GM21381 (cell line): Measurements from ENCODE around the gene SRA1.
A peak's percentile ranks its signal among the peaks of the same experiment; 100 is the strongest.

Source experiments
- ATAC-seq: cut with Tn5 transposase; IDR thresholded peaks from one replicate; pipeline ENCODE4 v1.9.1; 2021; ENCODE audit warnings: mild to moderate bottlenecking, moderate library complexity; ENCODE audit not compliant: unreplicated experiment

SRA1 gene

GRCh38 chr5:140571105-140571504 is 13.8 kb upstream of the SRA1 start:
- no peak for ATAC-seq

DNA sequence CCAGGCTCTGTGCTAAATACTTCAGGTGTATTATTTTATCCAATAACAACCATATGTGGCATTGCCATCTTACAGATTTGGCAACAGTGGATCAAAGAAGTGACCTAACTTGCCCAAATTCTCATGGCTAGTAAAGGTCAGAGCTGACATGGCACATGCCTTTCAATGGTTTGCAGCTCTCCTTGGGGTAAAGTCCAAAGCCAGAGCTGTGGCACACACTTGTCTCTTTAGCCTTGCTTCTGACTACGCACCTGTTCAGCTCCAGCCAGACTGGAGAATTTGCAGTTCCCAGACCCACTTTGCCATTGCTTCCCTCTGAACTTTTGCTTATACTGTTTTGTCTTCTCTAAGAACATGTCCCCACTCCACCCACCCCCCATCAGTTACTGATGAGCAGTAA is 13.2 kb upstream of the SRA1 start:
- ATAC-seq = no peak

DNA sequence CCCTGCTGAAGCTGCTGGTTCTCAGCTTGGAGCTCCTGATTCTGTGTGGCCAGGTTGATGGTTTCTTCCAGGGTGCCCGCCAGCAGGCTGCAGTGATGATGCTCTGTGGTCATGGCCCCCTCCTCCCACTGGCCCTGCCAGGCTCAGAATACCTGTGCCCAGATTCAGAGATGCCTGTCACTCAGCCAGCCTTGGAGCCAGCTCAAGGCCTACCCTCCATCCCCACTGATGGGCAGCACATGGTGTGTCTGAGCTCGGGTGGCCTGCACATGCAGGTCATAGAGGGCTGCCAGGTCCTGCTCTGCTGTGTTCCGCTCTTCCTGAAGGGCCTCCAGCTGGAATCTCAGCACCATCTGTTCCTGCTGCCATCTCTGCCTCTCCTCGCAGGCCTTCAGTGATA is 12.8 kb upstream of the SRA1 start:
- no peak for ATAC-seq

DNA sequence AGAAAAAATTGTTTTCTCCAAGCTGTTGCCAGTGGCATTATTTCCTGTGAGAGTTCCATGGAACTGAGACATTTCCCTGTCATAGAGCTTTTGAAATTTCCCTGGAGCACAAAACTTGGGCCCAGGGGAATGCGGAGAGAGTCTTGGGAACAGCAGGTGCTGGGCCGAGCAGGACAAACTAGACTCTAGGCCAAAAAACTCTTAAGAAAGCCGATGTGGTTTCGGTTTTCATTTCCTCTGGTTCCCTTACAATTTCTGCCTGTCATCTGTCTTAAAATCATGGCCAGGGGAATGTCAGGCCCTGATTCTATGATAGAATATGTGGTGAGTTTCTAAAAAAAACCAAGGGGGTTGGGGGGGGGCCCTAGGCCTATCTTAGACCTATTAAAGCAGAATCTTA is 11.9 kb upstream of the SRA1 start:
- peak; percentile 21 for ATAC-seq

DNA sequence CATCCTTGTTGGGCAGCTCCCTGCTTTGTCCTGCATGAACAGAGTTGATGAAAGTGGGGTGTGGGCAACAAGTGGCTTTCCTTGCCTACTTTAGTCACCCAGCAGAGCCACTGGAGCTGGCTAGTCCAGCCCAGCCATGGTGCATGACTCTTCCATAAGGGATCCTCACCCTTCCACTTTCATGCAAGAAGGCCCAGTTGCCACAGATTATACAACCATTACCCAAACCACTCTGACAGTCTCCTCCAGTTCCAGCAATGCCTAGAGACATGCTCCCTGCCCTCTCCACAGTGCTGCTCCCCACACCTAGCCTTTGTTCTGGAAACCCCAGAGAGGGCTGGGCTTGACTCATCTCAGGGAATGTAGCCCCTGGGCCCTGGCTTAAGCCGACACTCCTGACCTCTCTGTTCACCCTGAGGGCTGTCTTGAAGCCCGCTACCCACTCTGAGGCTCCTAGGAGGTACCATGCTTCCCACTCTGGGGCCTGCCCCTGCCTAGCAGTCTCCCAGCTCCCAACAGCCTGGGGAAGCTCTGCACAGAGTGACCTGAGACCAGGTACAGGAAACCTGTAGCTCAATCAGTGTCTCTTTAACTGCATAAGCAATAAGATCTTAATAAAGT is 11.3 kb upstream of the SRA1 start:
- no peak for ATAC-seq

GRCh38 chr5:140567871-140568270 is 10.6 kb upstream of the SRA1 start:
- no peak for ATAC-seq

DNA sequence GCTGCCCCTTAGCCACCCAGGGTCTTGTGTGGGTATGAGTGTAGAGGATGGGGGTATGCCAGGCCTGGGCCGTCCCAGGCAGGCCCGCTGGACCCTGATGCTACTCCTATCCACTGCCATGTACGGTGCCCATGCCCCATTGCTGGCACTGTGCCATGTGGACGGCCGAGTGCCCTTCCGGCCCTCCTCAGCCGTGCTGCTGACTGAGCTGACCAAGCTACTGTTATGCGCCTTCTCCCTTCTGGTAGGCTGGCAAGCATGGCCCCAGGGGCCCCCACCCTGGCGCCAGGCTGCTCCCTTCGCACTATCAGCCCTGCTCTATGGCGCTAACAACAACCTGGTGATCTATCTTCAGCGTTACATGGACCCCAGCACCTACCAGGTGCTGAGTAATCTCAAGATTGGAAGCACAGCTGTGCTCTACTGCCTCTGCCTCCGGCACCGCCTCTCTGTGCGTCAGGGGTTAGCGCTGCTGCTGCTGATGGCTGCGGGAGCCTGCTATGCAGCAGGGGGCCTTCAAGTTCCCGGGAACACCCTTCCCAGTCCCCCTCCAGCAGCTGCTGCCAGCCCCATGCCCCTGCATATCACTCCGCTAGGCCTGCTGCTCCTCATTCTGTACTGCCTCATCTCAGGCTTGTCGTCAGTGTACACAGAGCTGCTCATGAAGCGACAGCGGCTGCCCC is 10.0 kb upstream of the SRA1 start:
- ATAC-seq = no peak

GRCh38 chr5:140566665-140567064 is 9.4 kb upstream of the SRA1 start:
- ATAC-seq = no peak

DNA sequence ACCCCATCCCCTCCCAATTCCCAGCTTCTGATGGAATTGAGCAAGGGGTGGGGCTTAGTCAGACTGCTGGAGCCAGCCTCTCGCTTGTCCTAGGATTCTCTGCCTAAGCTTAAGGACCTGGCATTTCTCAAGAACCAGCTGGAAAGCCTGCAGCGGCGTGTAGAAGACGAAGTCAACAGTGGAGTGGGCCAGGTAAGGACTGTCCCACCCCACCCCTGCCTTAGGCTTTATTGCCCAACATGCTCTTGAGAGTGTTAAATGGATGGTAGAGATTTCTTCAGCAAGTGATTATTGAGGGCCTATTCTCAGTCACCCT is 8.5 kb upstream of the SRA1 start:
- ATAC-seq = no peak

DNA sequence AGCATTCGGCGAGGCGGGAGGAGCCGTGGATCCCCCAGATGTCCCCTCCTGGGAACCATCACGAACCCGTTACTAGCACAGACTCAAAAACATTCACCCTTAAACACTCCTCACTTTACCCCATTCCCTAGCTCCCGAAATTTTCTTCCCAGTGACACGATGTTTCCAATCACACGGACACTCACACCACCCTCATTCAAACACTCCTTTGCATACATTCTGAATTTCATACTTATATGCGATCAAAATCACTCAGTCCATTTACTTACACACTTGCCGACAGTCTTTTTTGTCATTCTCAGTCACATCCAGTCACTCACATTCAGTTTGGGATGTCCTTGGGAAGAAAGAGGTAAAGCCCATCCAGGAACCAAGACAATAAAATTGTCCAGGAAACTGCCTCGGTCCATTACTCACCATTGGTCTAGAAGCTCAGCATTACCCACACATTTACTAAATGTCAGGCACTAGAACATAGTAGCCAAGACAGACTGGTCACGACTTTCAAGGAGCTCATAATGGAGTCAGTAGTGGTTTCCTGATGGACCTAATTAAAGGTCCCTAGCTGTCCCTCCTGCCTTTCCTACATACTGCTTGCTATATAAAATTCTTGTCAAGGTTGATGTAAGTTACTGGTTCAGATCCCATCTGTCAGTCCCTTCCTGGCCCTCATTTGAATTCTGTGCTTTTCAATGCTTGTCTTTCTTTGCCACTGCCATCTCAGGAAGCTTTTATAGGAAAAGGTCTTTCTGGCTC is 7.9 kb upstream of the SRA1 start:
- ATAC-seq = no peak

DNA sequence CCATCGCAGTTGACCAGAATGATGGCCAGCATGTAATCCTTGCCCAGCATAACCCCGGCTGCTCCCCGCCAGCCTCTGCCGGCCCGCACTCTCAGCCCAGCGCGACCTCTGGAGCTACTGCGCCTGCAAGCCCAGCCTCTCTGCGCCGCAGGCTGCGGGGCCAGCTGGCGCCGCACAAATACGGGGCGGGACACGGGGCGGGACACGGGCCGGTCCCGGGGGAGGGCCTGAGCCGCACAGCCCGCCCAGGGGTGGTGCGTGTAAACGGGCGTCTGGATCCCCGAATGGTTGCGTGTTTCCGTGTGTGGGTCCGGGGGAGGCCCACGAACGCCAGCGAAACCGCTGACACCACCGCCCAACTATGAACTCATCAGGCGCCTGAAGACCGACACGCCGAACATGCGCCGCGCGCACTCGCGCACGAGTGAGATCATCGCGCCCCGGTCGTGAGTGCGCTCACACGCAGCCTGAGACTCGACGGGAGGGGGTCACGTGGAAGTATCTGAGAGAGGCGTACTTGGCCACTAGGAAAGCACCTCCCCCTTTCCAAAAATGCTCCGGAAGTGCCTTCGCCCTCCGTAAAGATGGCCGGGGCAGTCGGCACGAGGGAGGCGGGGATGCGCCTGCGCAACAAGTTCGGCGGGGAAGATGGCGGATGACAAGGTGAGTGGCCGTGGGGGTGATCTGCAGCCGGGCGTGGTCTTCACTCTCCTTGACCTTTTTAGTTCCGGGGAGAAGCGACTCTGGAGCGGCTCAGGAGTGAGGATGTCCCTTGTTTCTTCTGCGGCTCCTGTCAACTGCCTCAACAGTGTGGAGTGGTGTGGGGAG is 7.1 kb upstream of the SRA1 start, which contains the start of the genes APBB3 and SLC35A4:
APBB3 (minus strand) TSS at position 403 of the 828 bp plus-strand sequence; CDS start at position 50, 353 bp downstream.
SLC35A4 (plus strand) TSS at position 633 of the 828 bp plus-strand sequence. CDS start 2,342 bp downstream, outside the sequence.
- peak; percentile 86 for ATAC-seq

DNA sequence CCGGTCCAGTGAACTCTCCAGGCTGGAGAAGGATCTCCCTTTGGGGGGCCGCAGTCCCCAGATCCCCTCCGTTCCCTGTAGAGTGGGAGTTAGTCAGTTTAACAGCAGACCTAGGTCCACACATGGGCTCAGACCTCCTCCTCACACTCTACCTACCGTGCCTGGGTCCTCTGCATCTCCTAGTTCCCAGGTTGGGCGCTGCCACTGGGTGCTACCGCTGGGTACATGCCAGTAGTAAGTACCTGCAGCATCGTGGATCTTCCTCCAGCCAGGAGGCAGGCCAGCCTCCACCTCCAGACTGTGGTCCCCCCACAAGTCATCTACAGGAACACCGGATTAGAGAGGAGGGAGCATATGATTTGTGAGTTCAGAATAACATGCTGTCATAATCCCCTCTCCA is 6.3 kb upstream of the SRA1 start:
- no peak for ATAC-seq

- ATAC-seq = no peak
Measured at GRCh38 chr5:140561753-140562523, 4.7 kb upstream of the SRA1 start.

GRCh38 chr5:140560227-140560626 is 3.0 kb upstream of the SRA1 start:
- no peak for ATAC-seq

- no peak for ATAC-seq
Measured at GRCh38 chr5:140558542-140558941, 1.3 kb upstream of the SRA1 start.

DNA sequence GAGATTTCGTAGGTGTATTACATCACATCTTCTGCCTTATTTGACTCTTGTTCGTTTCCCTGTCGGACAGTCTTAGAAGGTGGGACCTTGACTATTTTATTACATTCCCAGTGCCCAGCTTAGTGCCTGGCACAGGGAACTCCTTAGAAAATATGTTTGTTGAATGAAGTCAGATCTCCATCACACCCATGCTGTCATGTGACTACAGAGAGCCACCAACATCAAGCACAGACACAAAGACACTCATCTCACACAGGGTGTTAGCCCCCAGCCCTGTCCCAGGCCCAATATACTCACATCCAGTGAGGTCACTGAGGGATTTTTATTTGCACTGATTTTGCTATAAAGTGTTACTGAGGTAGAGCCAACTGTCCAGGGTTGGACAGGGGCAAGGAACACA is 692 bp upstream of the SRA1 start:
- ATAC-seq = no peak

GRCh38 chr5:140556438-140556837 is 835 bp downstream of the SRA1 start:
- no peak for ATAC-seq

DNA sequence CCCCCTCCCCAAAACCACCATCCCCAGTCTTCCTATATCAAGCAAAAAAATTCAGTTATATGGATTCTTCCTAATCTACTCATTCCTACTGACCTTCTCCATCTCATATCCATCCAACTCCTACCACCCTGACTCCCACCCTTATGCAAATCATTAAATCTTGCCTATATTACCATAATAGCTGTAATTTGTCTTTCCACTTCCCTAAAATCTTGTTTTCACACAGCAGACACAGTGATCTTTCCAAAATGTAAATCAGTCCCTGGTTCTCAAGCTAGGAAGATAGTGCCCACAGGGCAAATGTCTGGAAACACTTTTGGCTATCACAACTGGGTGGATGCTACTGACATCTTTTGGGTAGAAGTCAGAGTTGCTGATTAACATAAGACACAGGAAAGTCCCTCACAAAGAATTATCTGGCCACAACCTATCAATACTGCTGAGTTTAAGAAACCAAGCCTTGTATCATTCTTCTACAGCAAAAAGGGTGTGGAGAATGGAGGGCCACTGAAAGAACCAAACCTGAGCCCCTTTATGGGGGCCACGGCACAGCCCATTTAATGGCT is 1.4 kb downstream of the SRA1 start:
- ATAC-seq = no peak

DNA sequence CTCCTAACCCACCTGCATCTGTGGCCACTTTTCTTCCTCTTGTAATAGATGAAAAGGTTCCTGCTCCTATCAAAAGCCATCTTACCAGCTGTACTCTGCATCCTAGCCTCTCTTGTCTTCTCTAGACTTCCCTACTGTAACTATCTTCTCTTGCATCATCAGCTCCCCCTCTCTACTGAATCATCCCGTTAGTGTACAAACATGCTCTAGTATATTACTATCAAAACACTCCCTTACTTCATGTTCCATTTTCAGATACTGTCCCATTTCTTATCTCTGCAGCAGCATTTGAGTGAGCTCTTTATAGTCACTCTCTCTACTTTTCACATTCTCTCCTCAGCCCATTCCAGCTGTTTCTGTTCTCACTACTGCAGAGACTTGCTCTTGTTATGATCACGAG is 2.8 kb downstream of the SRA1 start:
- ATAC-seq = no peak

DNA sequence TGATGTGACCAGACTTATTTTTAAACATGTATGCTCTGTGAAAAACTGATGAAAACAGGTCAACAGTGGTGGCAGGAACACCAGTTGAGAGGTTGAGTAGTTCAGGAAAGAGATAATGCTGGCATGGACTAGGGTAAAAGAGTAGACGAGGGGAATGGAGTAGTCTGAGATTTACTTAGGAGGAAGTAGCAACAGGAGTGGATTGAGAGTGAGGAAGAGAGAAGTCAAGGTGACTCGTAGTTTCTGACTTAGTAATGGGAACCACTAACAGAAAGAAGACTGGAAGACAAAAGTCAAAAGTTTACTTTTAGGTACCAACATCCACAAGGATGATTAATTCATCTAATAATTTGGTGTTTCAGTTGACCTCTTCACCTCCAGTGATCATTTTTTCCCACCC is 3.6 kb downstream of the SRA1 start:
- ATAC-seq = no peak
